SK-N-SH (cell line): Measurements from ENCODE around the gene DENND5A. TPM values are rescaled to one million over a fixed set of nuclear protein-coding genes. Genes with fewer than 3 reads are reported as not detected.

Experiments used
- CTCF ChIA-PET: fragments of 300-600, 350-600 bp; formaldehyde crosslinking; extraction: SDS; loops from one replicate; lab custom pipeline; 2021; lab: Yijun Ruan, JAX
- POLR2A ChIA-PET: fragments of 350-600 bp; sonication (Branson Sonifier 250); formaldehyde crosslinking; extraction: SDS; loops from one replicate; lab custom pipeline; 2020; ENCODE audit warnings: antibody characterized with exemption, inconsistent platforms; lab: Yijun Ruan, JAX
- DNase-seq: peaks from one replicate; pipeline ENCODE4 v3.0.0; 2012
- H2AFZ ChIP-seq: fragments of 200-600 bp; sonication (generic); 2 replicates; pipeline ENCODE4 v1.8.1; 2016; ENCODE audit warnings: antibody characterized with exemption, mild to moderate bottlenecking, low read depth
- H3F3A ChIP-seq: fragments of 200-600 bp; sonication (generic); replicated peaks from 2 replicates; pipeline ENCODE3; 2016; ENCODE audit warnings: antibody characterized with exemption, mild to moderate bottlenecking; ENCODE audit not compliant: insufficient read depth
- H3K27ac ChIP-seq, 2 experiments: fragments of 200-500 bp in 1 of 2; fragments of 200-600 bp in 1 of 2; sonication (Bioruptor generic) in 1 of 2; sonication (generic), shearing (Covaris generic) in 1 of 2; 2 replicates each; pipeline versions ENCODE4 v1.5.1 to v1.6.1; 2014 to 2016; ENCODE audit warnings: low read depth in 2 of 2, inconsistent platforms in 1 of 2, low read length in 1 of 2, mild to moderate bottlenecking in 1 of 2, mixed read lengths in 1 of 2
- H3K27me3 ChIP-seq: fragments of 200-600 bp; sonication (generic), shearing (Covaris generic); 2 replicates; pipeline ENCODE4 v1.6.1; 2016; ENCODE audit warnings: mixed run types; ENCODE audit not compliant: insufficient read depth
- H3K36me3 ChIP-seq, 2 experiments: fragments of 200-500 bp in 1 of 2; fragments of 200-600 bp in 1 of 2; sonication (Bioruptor generic) in 1 of 2; sonication (generic) in 1 of 2; replicated peaks in 1 of 2; 2 replicates each; pipeline versions ENCODE3 to v1.5.1; 2014 to 2016; ENCODE audit warnings: low read length in 1 of 2, mild to moderate bottlenecking in 1 of 2; ENCODE audit not compliant: insufficient read depth in 2 of 2, control insufficient read depth in 1 of 2
- H3K4me1 ChIP-seq, 2 experiments: fragments of 200-500 bp in 1 of 2; fragments of 200-600 bp in 1 of 2; sonication (Bioruptor generic) in 1 of 2; sonication (generic), shearing (Covaris generic) in 1 of 2; 2 replicates each; pipeline versions ENCODE4 v1.5.1 to v1.6.1; 2014 to 2016; ENCODE audit warnings: low read depth in 1 of 2, low read length in 1 of 2, mixed run types in 1 of 2; ENCODE audit not compliant: insufficient read depth in 2 of 2, control insufficient read depth in 1 of 2
- H3K4me2 ChIP-seq: fragments of 200-600 bp; sonication (generic), shearing (Covaris generic); 2 replicates; pipeline ENCODE4 v1.6.1; 2017; ENCODE audit warnings: mixed run types
- H3K4me3 ChIP-seq, 2 experiments: fragments of 200-500 bp in 1 of 2; fragments of 200-600 bp in 1 of 2; sonication (Bioruptor generic) in 1 of 2; sonication (generic), shearing (Covaris generic) in 1 of 2; 2 replicates each; pipeline versions ENCODE4 v1.5.1 to v1.8.1; 2014 to 2016; ENCODE audit warnings: low read depth in 2 of 2, inconsistent platforms in 1 of 2, low read length in 1 of 2, mild to moderate bottlenecking in 1 of 2, mixed read lengths in 1 of 2, moderate library complexity in 1 of 2
- H3K79me2 ChIP-seq: fragments of 200-600 bp; sonication (generic); 2 replicates; pipeline ENCODE4 v1.8.1; 2017; ENCODE audit warnings: mild to moderate bottlenecking; ENCODE audit not compliant: insufficient read depth
- H3K9ac ChIP-seq: fragments of 200-600 bp; sonication (generic); 2 replicates; pipeline ENCODE4 v1.6.1; 2017; ENCODE audit warnings: mixed run types
- H3K9me2 ChIP-seq: fragments of 200-600 bp; sonication (generic); 2 replicates; pipeline ENCODE4 v1.6.1; 2017; ENCODE audit warnings: mixed run types
- H3K9me3 ChIP-seq: fragments of 200-600 bp; sonication (generic); 2 replicates; pipeline ENCODE4 v1.6.1; 2017; ENCODE audit warnings: mixed run types, mild to moderate bottlenecking, moderate library complexity
- H4K20me1 ChIP-seq: fragments of 200-600 bp; sonication (generic); 2 replicates; pipeline ENCODE4 v1.6.1; 2017; ENCODE audit warnings: mild to moderate bottlenecking, mixed run types; ENCODE audit not compliant: insufficient read depth
- CHD2 ChIP-seq: fragments of 150-350 bp; IDR thresholded peaks from 2 replicates; pipeline ENCODE4 v1.6.1; 2018; ENCODE audit warnings: low read length; ENCODE audit not compliant: partially characterized antibody
- GATA2 ChIP-seq: sonication (generic); formaldehyde crosslinking; IDR thresholded peaks from 2 replicates; pipeline ENCODE4 v1.5.0; 2020; ENCODE audit warnings: mild to moderate bottlenecking, missing genetic modification reagents
- NRF1 ChIP-seq: IDR thresholded peaks from 2 replicates; pipeline ENCODE4 v1.6.1; 2012; ENCODE audit warnings: low read depth, mild to moderate bottlenecking, low read length
- POLR2AphosphoS5 ChIP-seq: IDR thresholded peaks from 2 replicates; pipeline ENCODE4 v1.6.1; 2012; ENCODE audit warnings: low read depth, low read length
- RAD21 ChIP-seq: IDR thresholded peaks from 2 replicates; pipeline ENCODE4 v1.6.1; 2012; ENCODE audit warnings: mild to moderate bottlenecking, low read length
- TEAD4 ChIP-seq: IDR thresholded peaks from 2 replicates; pipeline ENCODE4 v1.4.0; 2012; ENCODE audit warnings: mild to moderate bottlenecking, borderline replicate concordance; ENCODE audit not compliant: insufficient read depth
- WGBS: methylation state at CpG from one replicate; pipeline ENCODE4 v1.1.6; 2017; ENCODE audit warnings: low lambda C conversion rate; 5-methylcytosine and 5-hydroxymethylcytosine counted together
- polyA plus RNA-seq, 3 experiments: library from polyadenylated mRNA; depleted of rRNA; stranded (reverse); fragments of >200 nt; gene quantifications; 2 replicates each; pipeline ENCODE4 v1.2.3, GENCODE V29; 2012
- TF ChIP-seq, protein P1 (sequence below): IDR thresholded peaks from 2 replicates; pipeline ENCODE4 v1.6.1; 2012; ENCODE audit warnings: mild to moderate bottlenecking, low read depth, low read length, moderate library complexity
- TF ChIP-seq, protein P2 (sequence below): fragments of 150-350 bp; IDR thresholded peaks from 2 replicates; pipeline ENCODE4 v1.6.1; 2017; ENCODE audit warnings: antibody characterized with exemption, low read length, low read depth, borderline replicate concordance
- TF ChIP-seq, protein P3 (sequence below): IDR thresholded peaks from 2 replicates; pipeline ENCODE4 v1.4.0; 2012; ENCODE audit warnings: low read depth

Gene DENND5A
- polyA plus RNA-seq, 1 of the 3 experiments (the other 2 are of a cell fraction) = 110 TPM

DNA sequence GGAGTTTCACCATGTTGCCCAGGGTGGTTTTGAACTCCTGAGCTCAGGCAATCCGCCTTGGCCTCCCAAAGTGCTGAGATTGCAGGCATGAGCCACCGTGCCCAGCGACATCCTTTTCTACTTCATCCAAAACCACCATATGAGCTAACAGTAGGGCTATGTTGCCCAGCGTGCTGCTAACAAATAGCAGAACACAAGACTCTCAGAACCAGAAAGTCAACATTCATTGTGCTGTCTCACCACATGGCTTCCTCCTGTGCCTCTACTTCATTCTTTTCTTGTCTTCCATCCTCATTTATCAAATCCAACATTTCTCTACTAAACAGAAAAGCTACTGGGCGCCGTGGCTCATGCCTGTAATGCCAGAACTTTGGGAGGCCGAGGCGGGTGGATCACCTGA lies 12.0 kb upstream of the DENND5A start:
- Histone ChIP-seq H3K79me2 (no peaks in the 10 kb centered on the region; the same call in 1 of the 2 replicates), H3K36me3 (peaks cover 0 to 20% of the 10 kb centered on the region in 2 experiments), H2AFZ (no peak overlapping the region), H3K27me3 (no peaks in the 10 kb centered on the region), H3K27ac (no peak overlapping the region), H3K4me2 (no peak overlapping the region), H3K9me2 (no peaks in the 10 kb centered on the region), H3K4me1 (no peaks in the 10 kb centered on the region), H3K9ac (no peak overlapping the region), H3K4me3 (no peak overlapping the region), H4K20me1 (no peaks in the 10 kb centered on the region; the same call in 1 of the 2 replicates), H3F3A (peaks cover 14% of the 10 kb centered on the region), H3K9me3 (no peaks in the 10 kb centered on the region)
- DNase-seq = no peak
- ChIA-PET CTCF (no interaction called here), POLR2A (interaction anchor here (1.0 kb wide), 1 partner anchor 12 kb away, joined by 3 read pairs; no protein-coding TSS in a partner anchor)
- TF ChIP-seq CHD2 (no peak), GATA2 (CRISPR knock-in tag) (no peak), NRF1 (no peak), TEAD4 (no peak)
- TF ChIP-seq, protein P1, sequence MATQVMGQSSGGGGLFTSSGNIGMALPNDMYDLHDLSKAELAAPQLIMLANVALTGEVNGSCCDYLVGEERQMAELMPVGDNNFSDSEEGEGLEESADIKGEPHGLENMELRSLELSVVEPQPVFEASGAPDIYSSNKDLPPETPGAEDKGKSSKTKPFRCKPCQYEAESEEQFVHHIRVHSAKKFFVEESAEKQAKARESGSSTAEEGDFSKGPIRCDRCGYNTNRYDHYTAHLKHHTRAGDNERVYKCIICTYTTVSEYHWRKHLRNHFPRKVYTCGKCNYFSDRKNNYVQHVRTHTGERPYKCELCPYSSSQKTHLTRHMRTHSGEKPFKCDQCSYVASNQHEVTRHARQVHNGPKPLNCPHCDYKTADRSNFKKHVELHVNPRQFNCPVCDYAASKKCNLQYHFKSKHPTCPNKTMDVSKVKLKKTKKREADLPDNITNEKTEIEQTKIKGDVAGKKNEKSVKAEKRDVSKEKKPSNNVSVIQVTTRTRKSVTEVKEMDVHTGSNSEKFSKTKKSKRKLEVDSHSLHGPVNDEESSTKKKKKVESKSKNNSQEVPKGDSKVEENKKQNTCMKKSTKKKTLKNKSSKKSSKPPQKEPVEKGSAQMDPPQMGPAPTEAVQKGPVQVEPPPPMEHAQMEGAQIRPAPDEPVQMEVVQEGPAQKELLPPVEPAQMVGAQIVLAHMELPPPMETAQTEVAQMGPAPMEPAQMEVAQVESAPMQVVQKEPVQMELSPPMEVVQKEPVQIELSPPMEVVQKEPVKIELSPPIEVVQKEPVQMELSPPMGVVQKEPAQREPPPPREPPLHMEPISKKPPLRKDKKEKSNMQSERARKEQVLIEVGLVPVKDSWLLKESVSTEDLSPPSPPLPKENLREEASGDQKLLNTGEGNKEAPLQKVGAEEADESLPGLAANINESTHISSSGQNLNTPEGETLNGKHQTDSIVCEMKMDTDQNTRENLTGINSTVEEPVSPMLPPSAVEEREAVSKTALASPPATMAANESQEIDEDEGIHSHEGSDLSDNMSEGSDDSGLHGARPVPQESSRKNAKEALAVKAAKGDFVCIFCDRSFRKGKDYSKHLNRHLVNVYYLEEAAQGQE = no peak
- TF ChIP-seq, protein P2, sequence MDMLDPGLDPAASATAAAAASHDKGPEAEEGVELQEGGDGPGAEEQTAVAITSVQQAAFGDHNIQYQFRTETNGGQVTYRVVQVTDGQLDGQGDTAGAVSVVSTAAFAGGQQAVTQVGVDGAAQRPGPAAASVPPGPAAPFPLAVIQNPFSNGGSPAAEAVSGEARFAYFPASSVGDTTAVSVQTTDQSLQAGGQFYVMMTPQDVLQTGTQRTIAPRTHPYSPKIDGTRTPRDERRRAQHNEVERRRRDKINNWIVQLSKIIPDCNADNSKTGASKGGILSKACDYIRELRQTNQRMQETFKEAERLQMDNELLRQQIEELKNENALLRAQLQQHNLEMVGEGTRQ = no peak
- TF ChIP-seq, protein P3, sequence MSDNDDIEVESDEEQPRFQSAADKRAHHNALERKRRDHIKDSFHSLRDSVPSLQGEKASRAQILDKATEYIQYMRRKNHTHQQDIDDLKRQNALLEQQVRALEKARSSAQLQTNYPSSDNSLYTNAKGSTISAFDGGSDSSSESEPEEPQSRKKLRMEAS = no peak
- WGBS = 96% methylated on average over 8 of the region's 8 CpGs

DNA sequence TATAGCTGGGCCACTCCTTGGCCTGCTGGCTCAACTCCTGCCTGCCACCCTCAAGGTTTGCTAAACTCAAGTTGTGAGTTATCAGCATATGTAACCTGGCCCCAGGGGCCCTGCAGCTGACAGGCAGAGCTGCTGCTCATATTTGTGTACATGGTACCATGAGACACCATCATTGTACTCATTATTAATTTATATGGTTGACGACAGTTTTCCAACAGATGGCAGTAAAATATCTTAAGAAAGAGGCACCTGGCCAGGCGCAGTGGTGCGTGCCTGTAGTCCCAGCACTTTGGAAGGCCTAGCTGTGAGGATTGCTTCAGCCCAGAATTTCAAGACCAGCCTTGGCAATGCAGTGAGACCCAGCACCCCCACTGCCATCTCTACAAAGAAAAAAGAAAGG lies 11.4 kb upstream of the DENND5A start:
- no peaks in the 10 kb centered on the region; the same call in 1 of the 2 replicates for H4K20me1 ChIP-seq
- no peak overlapping the region for H3K4me3 ChIP-seq
- no peak overlapping the region for H3K9ac ChIP-seq
- POLR2A ChIA-PET = no interaction called here
- no peaks in the 10 kb centered on the region for H3K9me2 ChIP-seq
- CTCF ChIA-PET = no interaction called here
- H3K9me3 ChIP-seq = no peaks in the 10 kb centered on the region
- H3K27me3 ChIP-seq = no peaks in the 10 kb centered on the region
- TF ChIP-seq POLR2AphosphoS5 (no peak), RAD21 (peak; percentile 26)
- no peaks in the 10 kb centered on the region for H3K79me2 ChIP-seq
- no peak overlapping the region for H2AFZ ChIP-seq
- peaks cover 0 to 20% of the 10 kb centered on the region in 2 experiments for H3K36me3 ChIP-seq
- no peak overlapping the region for H3K27ac ChIP-seq
- H3K4me2 ChIP-seq = no peak overlapping the region
- 85% methylated on average over 3 of the region's 3 CpGs for WGBS
- H3K4me1 ChIP-seq = no peaks in the 10 kb centered on the region
- peaks cover 9% of the 10 kb centered on the region for H3F3A ChIP-seq
- no peak for DNase-seq
